ENCODE results near the gene TEKT2.

TEKT2 gene, protein sequence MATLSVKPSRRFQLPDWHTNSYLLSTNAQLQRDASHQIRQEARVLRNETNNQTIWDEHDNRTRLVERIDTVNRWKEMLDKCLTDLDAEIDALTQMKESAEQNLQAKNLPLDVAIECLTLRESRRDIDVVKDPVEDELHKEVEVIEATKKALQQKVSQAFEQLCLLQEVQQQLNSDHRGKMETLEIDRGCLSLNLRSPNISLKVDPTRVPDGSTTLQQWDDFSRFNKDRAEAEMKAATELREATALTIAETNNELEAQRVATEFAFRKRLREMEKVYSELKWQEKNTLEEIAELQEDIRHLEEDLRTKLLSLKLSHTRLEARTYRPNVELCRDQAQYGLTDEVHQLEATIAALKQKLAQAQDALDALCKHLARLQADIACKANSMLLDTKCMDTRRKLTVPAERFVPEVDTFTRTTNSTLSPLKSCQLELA

DNA sequence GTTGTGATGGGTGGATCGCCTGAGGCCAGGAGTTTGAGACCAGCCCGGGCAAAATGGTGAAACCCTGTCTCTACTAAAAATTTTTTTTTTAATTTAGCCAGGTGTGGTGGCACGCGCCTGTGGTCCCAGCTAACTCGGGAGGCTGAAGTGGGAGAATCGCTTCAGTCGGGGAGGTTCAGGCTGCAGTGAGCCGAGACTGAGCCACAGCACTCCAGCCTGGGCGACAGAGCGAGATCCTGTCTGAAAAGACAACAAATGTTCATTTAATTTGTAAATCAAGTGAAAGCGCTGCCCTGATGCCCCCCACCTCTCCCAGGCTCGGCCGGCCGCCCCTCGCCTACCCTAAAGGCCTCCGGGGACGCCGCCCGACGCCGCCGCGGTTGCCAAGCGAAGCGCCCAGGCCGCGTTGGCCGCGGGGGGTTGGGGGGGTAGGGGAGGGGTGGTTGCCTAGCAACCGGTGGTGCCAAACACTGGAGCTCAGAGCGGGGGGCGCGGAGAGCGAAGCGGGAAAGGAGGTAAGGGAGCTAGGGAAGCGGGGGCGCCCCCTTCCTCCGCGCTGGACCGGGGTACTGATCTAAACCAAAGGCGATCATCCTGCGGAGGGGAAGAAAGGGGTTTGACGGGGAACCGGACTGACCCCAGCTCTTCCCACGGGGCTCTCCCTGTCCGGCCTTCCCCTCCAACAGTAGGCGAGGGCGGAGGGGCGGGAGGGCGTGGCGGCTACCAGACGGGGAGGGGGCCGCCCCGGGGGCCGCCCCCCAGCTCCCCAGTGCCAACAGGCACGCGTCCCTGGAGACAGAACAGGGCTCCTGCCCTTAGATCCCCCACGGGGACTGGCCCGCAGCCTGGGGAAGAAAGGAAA, at the start of gene TEKT2:
Gene TEKT2, plus strand, starts transcription at position 460 of the 862 bp plus-strand sequence. CDS start 828 bp downstream, outside the sequence.
- DNase-seq: no peak

DNA sequence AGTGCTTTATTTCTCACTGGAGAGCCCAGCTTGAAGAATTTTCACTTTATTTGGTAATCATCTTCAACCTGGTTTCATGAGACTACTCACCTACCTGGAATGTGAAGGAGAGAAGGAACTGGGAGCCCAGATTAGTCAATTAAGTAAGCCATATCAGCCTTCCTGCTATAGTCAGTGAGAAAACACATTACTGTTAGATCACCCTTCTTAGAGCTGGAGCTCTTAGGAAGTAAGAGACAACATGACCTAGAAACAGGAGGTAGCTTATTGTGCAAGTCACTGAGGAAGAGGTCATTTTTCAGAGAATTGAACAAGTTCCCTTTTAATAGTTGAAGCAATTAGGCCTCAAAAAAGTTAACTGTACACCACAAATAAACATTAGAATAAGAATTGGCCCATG, 49.2 kb upstream of the TEKT2 start:
- no peak for DNase-seq

DNA sequence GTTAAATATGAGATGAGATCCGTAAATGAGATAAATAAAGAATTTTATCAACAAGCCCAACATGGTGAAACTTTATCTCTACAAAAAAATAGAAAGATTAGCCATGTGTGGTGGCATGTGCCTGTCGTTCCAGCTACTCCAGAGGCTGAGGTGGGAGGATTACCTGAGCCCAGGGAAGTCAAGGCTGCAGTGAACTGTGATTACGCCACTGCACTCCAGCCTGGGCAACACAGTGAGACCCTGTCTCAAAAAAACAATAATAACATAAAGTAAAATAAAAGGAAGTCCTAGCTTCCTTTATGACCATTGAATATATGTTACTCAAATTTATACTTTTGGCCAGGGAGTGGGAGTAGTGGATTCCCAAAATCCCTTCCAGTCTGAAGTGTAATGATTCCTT, 48.7 kb upstream of the TEKT2 start:
- DNase-seq: no peak

DNA sequence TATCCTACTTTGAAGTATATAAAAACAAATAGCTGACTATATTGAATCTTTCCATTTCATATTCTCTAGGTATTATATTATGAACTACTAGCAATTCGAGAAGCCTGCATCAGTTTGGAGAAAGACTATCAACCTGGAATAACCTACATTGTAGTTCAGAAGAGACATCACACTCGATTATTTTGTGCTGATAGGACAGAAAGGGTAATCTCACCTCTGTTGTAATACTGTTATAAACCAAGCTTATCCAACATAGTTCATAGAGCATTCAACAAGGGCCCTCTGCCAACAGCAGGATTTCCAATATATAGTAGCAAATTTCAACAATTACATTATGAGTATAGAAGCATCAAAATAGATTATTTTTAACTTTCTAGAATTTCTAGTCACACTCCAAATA, 43.7 kb upstream of the TEKT2 start:
- no peak for DNase-seq

DNA sequence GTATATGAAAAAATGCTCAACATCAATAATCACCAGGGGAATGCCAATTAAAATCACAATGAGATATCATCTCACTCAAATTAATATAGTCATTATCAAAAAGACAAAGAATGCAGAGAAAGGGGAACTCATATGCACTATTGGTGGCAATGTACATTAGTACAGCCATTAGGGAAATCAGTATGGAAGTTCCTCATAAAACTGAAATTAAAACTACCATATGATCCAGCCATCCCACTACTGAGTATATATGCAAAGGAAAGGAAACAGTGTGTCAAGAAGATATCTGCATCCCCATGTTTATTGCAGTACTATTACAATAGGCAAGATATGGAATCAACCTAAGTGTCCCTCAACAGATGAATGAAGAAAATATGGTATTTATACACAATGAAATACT, 32.1 kb upstream of the TEKT2 start:
- DNase-seq: no peak

DNA sequence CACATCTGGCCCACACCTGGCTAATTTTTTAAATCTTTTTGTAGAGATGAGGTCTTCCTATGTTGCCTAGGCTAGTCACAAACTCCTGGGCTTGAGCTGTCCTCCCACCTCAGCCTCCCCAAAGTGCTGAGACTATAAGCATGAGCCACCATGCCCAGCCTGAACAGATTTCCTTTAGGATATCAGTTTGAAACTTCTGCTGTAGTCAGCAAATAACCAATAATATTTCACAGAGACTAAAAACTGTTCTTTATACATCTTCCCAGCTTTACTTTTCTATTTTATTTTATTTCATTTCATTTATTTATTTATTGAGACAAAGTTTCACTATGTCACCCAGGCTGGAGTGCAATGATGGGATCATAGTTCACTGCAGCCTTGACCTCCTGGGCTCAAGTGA, 29.9 kb upstream of the TEKT2 start:
- no peak for DNase-seq

DNA sequence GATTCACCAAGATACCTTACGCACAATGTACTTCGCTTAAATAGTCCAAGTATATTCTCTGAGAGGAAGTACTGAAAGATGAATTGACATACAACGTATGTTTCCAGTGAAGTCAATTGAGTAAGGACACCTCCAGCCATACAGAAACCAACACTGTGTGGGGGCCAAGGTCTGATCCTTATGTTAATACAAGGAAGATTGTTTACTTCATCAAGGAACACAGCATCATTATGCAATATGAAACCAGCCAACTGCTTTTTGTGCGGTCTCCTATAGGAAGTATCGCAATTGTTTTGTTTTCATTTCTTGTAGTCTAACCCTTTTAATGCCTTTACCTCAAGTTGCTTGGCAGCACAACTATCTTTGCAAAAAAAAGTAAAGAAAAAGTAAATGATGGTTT, 28.2 kb upstream of the TEKT2 start:
- DNase-seq: no peak

DNA sequence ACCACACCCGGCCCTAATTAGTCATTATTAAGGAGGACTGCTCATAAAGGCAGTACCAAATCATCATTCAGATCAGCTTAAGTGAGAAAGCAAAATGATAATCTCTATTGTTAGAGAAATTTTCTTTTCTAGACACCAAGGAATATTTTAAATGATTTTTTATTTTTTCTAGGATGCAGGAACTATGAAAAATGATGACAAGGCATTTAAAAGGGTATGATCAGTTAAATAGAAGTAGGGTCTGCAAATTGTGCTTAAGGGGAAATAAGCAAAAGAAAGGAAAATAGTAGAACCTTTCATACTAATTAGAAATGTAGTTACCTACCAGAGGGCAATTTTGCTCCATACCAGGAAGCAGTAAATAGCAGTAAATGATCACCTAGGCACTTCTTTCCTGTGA, 21.6 kb upstream of the TEKT2 start:
- DNase-seq: no peak

DNA sequence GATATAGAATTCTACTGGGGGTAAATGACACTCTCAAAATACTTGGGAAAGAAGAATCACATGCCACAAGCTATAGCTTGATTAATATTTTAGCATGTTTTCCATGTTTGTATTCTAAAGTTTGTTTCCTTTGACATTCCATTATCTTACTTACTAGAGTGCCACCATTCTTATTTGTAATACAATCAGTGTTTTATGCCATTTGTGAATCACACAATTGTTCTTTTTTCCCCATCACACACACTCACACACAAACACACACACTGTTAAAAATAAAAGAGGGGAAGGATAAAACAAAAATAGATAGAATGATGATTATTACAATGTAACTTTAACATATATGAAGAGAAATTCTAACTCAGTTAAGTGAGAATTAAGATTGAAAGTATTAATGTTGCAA, 16.0 kb upstream of the TEKT2 start:
- no peak for DNase-seq

DNA sequence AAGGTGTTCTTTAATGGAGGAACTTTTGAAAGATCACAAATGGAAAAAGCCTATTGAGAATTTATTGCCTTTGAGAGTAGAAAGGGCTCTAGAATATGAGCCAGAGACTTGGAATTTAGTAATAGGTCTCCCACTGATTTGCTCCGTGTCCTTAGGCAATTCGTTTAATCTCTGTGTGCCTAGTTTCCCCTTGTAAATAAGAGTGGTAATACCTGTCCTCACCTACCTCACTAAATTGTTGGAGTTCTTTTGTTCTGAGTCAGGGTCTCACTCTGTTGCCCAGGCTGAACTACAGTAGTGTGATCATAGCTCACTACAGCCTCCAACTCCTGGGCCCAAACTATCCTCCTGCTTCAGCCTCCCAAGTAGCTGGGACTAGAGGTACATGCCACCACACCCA, 15.0 kb upstream of the TEKT2 start:
- no peak for DNase-seq

DNA sequence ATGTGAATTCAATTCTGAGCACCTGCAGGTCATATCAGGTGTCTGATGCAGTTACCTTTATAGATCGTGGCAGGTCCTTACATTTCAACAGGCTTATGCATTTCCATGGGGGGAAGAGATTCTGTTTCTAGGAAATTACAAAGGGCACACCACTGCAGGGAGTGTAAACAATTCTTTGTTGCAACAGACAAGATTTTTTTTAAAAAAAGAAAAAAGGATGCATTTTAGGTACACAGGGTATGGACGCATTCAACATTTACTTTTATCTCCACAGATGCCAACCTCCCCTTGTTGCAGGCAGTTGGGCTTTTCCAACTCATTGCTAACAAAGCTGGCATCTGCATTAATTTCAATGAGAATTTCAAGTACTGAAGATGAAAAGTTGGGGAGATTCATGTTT, 13.5 kb upstream of the TEKT2 start:
- DNase-seq: no peak

DNA sequence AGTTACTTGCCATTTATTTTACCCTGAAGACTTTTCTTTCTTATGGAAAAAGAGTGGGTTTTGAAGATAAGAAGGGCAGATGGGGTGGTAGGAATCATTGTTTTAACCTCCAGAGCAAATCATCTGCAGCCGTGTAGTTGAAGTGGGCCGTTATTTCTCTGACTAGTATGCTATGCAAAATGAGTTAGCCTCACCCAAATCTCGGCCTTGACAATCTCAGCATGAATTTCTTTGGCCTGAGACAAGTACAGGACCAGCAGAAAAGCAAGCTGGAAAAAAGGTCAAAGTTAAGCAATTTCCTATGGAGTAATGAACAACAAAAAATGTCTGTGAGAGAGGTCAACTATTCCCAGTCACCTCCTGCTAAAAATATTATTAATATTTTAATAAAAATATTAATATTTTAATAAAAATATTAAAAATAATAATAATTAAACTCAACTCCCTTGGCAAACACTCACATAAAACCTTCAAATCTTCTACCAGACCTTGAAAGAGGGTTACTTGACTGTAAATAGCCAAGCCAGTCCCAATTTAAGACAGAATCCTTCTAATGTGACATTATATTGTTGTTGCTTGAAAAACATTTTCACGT, 6.8 kb upstream of the TEKT2 start:
- no peak for DNase-seq

DNA sequence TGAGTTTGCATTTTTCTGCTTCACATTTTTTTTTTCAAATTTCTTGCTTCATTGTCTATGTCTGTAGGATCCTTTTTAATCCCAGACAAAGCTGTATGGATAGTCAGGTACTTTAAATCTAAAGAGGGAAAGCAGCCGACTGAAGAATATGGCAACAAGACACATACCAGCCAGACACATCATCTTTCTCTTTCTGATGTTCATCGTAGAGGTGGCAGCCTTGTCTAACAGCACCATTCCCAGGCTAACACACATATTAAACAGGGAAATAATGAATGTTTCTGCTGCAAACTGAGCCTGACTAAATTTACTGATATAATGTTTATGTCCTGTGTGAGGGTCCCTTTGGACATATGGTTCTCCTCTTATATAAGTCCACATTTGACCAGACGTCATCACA, 3.7 kb upstream of the TEKT2 start:
- DNase-seq: no peak

DNA sequence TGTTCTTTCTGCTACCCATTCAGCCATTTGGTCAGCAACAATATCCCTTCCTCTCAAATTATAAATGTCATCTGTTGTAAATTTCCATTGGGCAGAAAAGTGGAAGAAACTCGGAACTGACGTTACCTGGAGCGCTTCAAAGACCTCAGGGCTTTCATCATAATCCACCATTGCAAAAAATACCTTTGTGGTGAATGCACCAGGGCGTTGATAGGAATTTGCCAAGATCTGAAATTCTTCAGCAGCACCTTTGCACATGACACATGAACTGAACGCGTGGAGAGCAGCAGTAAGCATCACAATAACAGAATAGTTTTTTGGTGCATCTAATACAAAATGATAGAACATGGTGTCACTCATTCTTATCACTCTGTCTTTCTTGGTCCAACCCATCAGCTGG, 3.1 kb upstream of the TEKT2 start:
- no peak for DNase-seq

DNA sequence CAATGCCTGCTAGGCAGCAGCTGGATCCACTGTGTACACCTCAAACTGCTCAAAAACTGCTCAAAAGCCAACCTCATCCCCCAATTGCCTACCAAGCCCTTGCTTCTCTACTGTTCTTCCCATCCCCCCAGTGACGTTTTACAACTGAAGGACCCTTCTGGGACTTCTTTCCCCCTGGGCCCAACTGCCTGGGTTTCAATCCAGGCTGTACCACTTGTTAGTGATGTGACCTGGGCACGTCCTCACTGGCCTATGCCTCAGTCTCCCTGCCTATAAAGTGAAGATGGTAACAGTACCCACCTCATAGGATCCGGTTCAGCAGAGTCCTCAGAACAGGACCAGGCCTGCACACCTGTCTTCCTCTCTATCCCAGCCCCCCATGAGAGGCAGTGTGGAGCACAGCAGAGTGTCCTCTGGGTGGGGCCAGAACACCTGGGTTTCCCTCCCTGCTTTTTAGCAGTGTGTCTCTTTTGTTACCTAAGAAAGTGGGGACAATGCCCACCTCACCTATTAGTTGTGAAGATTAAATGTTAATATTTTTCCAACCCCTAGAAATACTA, 1.9 kb upstream of the TEKT2 start:
- DNase-seq: no peak

DNA sequence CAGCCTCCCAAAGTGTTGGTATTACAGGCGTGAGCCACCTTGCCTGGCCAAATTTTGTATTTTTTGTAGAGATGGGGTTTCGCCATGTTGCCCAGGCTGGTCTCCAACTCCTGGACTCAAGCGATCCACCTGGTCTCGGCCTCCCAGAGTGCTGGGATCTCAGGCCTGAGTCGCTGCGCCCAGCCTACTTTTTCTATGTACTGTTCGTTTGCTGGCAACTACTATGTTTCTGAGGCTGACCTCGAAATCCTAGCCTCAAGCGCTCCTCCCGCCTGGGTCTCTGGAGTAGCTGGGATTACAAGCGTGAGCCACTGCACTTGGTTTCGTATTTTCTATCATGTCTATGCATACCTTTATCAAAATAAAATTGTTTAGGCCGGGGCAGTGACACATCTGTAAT, 675 bp upstream of the TEKT2 start:
- DNase-seq: no peak

DNA sequence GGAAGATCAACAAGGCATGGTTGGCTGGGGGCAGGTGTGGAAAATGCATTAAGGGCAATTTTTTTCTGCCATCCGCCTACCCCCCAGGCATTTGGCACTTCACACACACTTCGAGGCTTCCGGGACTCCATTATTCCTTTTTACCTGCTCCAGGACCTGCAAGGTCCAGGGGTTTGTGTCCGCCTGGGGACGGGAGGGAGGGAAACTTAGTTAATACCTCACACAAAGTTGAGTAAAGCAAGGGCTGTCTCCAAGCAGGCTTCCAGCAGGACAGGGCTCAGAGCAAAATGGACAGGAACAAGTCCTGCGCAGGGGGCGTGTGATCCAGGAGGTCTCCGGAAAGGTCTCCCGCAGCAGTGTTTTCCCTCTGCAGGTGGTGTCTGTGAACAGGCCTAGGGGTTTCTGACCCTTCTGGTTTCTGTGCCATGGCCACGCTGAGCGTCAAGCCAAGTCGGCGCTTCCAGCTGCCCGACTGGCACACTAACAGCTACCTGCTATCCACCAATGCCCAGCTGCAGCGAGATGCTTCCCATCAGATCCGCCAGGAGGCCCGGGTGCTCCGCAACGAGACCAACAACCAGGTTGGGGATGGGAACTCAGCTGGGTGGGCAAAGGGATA, 712 bp downstream of the TEKT2 start:
- DNase-seq: no peak

DNA sequence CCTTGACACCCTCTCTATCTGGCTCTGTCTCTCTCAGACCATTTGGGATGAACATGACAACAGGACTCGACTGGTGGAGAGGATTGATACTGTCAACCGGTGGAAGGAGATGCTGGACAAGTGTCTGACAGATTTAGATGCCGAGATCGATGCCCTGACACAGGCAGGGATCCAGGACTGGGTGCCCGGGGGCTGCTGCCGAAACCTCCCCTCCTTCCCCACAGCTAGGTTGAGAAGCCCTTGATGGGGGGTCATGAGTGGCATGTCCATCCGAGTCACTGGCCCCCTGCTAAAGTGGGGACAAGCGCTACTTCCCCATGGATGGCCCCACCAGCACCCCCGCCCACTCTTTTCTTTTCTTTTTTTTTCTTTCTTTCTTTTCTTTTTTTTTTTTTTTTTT, 1.2 kb downstream of the TEKT2 start:
- no peak for DNase-seq

DNA sequence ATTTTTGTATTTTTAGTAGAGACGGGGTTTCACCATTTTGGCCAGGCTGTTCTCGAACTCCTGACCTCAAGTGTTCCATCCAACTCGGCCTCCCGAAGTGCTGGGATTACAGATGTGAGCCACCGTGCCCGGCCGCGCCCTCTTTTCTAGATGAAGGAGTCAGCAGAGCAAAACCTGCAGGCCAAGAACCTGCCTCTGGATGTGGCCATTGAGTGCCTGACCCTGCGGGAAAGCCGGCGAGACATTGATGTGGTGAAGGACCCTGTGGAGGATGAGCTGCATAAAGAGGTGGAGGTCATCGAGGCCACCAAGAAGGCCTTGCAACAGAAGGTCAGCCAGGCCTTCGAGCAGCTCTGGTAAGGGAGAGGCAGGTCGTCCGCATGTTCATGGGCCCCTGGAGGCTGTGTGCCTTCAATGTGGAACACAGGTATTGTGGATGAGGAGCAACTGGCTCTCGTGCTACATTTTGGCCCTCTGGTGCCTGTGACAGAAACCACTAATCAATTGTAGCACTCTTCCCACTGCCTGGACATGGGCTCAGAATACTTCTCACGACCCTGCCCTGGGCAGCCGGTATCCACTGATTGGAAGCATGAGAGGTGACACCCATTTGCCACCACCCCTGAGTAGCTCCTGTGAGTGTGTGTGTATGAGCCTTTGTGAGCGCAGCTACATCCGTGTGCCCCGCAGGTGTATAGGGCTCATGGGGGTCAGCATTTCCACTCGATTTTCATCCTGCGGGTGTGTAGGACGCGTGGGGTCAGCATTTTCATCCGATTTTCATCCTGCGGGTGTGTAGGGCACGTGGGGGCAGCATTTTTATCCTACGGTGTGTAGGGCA, 2.0 kb downstream of the TEKT2 start:
- DNase-seq: no peak

DNA sequence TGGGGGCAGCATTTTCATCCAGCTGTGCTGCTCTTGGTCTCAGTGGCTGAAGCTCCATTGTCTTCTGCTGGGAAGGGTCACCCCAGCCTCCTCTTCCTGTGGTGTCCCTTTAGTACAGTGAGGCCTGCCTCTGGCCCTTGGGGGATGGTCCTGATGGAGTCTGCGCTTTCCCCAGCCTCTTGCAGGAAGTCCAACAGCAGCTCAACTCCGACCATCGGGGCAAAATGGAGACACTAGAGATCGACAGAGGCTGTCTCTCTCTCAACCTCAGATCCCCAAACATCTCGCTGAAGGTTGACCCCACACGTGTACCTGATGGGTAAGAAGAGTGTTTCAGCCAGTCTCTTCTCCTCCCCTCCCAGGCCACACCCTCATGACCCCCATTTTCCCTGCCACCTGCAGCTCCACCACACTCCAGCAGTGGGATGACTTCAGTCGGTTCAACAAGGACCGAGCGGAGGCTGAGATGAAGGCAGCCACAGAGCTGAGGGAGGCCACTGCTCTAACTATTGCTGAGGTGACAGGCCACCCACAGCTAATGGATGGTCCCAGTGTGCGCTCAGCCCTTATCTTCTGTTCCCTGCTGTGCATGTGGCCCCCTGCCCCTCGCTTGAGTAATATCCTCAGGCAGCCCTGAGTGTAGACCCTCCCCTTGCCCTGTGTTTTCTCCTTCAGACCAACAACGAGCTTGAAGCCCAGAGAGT, 2.8 kb downstream of the TEKT2 start:
- DNase-seq: no peak
